ENCODE measurements around the gene ATP8A2.

ATP8A2 gene

GRCh38 chr13:25462301-25463125, 90.7 kb downstream of the ATP8A2 start:
- Histone ChIP-seq H3K9me3 (ENCODE audit: control insufficient read depth, low read length) (no peaks in the 10 kb centered on the region), H2AFZ (no peak overlapping the region), H3K36me3 (ENCODE audit: control insufficient read depth, insufficient read depth, low read length) (no peaks in the 10 kb centered on the region), H3K79me2 (no peaks in the 10 kb centered on the region), H3K27ac (no peak overlapping the region), H3K27me3 (ENCODE audit: control insufficient read depth, insufficient read depth, low read length) (no peaks in the 10 kb centered on the region), H3K4me1 (no peaks in the 10 kb centered on the region), H3K4me2 (ENCODE audit: low read length) (no peak overlapping the region), H3K9ac (no peak overlapping the region), H3K4me3 (ENCODE audit: low read depth, low read length) (no peak overlapping the region)
- no peak for TF ChIP-seq CTCF (IDR thresholded peaks at IDR 0.05)

GRCh38 chr13:25463496-25463895, 91.7 kb downstream of the ATP8A2 start:
- H3K4me3 ChIP-seq (ENCODE audit: low read depth, low read length), result no peak overlapping the region
- H3K9ac ChIP-seq, result no peak overlapping the region
- no peak overlapping the region for H3K4me2 ChIP-seq (ENCODE audit: low read length)
- no peak overlapping the region for H2AFZ ChIP-seq
- no peaks in the 10 kb centered on the region for H3K36me3 ChIP-seq (ENCODE audit: control insufficient read depth, insufficient read depth, low read length)
- no peaks in the 10 kb centered on the region for H3K4me1 ChIP-seq
- H3K9me3 ChIP-seq (ENCODE audit: control insufficient read depth, low read length), result no peaks in the 10 kb centered on the region
- no peak overlapping the region for H3K27ac ChIP-seq
- no peak for TF ChIP-seq CTCF (IDR thresholded peaks at IDR 0.05)
- H3K27me3 ChIP-seq (ENCODE audit: control insufficient read depth, insufficient read depth, low read length), result no peaks in the 10 kb centered on the region
- no peaks in the 10 kb centered on the region for H3K79me2 ChIP-seq

- no peak for TF ChIP-seq CTCF (IDR thresholded peaks at IDR 0.05)
- Histone ChIP-seq H3K9me3 (ENCODE audit: control insufficient read depth, low read length) (no peaks in the 10 kb centered on the region), H3K36me3 (ENCODE audit: control insufficient read depth, insufficient read depth, low read length) (no peaks in the 10 kb centered on the region), H3K4me1 (no peaks in the 10 kb centered on the region), H3K27ac (no peak overlapping the region), H3K9ac (no peak overlapping the region), H3K79me2 (no peaks in the 10 kb centered on the region), H3K4me3 (ENCODE audit: low read depth, low read length) (no peak overlapping the region), H2AFZ (no peak overlapping the region), H3K27me3 (ENCODE audit: control insufficient read depth, insufficient read depth, low read length) (peaks cover 3% of the 10 kb centered on the region), H3K4me2 (ENCODE audit: low read length) (no peak overlapping the region)
Measured at GRCh38 chr13:25466880-25467279, 95.1 kb downstream of the ATP8A2 start.

- Histone ChIP-seq H3K4me3 (ENCODE audit: low read depth, low read length) (no peak overlapping the region), H3K9ac (no peak overlapping the region)
Measured at GRCh38 chr13:25468325-25469168, 96.8 kb downstream of the ATP8A2 start.

More at GRCh38 chr13:25468325-25469168, 96.8 kb downstream of the ATP8A2 start:
- TF ChIP-seq CTCF (IDR thresholded peaks at IDR 0.05), result no peak
- Histone ChIP-seq H2AFZ (no peak overlapping the region), H3K27ac (no peak overlapping the region), H3K36me3 (ENCODE audit: control insufficient read depth, insufficient read depth, low read length) (no peaks in the 10 kb centered on the region), H3K79me2 (no peaks in the 10 kb centered on the region), H3K9me3 (ENCODE audit: control insufficient read depth, low read length) (no peaks in the 10 kb centered on the region), H3K27me3 (ENCODE audit: control insufficient read depth, insufficient read depth, low read length) (peaks cover 3% of the 10 kb centered on the region), H3K4me1 (no peaks in the 10 kb centered on the region), H3K4me2 (ENCODE audit: low read length) (no peak overlapping the region)

All from parathyroid adenoma (tissue), 2 donors.